Stimulated activated CD8-positive, alpha-beta memory T cell treated with anti-CD3 and anti-CD28 coated beads, Interleukin-12 subunit alpha, Interleukin-12 subunit beta, amount 100 ng/mL, for 24 hours (primary cell): ENCODE data around the gene PTOV1.

Experiments
- DNase-seq: peaks from one replicate; pipeline ENCODE4 v3.0.0-alpha.2; 2020; ENCODE audit errors: extremely low read depth

Gene PTOV1

DNA sequence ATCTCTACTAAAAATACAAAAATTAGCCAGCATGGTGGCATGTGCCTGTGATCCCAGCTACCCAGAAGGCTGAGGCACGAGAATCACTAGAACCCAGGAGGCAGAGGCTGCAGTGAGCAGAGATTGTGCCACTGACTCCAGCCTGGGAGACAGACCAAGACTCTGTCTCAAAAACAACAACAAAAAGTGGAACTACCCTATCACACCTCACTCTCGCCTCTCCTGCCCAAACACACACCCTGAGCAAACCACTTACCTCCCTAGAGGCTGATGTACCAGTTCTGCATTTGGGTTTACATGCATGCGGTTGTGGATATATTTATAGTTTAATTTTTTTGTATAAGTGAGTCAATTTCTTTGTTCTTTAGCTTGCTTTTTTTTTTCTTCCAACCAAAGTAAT is 7.7 kb upstream of the PTOV1 start:
- DNase-seq: no peak

DNA sequence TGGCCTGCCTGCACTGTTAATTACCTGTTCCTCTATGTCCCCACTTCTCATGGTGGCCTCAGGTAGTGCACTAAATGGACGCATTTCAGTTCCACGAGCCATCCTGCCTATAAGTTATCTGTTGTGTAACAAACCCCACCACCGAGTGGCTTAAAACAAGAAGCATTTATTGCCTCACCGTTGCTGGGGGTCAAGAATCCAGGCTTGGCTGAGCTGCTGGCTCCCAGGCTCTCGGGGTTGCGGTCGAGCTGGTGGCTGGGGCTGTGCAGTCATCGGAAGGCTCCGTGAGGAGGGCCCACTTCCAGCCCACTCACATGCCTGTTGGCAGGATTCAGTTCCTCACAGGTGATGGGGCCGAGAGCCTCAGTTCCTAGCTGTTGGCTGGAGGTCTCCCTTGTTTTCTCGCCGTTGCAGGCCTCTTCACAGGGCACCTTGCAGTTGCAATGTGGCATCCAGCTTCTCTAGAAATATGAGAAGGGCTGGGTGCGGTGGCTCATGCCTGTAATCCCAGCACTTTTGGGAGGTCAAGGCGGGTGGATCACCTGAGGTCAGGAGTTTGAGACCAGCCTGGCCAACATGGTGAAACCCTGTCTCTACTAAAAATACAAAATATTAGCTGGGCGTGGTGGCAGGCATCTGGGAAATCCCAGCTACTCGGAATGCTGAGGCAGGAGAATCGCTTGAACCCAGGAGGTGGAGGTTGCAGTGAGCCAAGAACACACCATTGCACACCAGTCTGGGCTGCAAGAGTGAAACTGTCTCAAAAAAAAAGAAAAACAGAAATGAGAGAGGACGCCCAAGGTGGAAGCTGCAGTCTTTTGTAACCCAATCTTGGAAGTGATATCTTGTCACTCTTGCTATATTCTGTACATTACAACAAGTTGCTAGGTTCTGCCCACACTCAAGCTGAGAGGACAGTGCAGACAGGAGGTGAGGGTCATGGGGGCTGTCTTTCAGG is 6.5 kb upstream of the PTOV1 start:
- no peak for DNase-seq

DNA sequence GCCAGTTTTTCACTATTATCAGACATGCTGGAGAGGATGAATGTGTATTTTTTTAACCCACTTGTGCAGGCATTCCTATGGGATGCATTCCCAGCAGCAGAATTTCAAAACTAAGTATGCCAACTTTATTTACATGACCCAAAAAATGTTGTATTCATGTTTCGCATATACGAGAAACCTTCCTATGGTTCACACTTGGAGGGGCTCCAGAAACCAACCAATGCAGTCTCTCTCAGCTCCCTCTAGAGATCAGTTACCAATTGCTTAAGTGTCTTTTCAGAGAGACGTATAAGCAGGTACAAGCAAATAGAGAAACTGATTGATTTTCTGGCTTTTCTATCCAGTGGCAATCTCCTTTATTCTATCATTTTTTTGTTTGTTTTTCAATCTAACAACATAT is 5.5 kb upstream of the PTOV1 start:
- DNase-seq: no peak

DNA sequence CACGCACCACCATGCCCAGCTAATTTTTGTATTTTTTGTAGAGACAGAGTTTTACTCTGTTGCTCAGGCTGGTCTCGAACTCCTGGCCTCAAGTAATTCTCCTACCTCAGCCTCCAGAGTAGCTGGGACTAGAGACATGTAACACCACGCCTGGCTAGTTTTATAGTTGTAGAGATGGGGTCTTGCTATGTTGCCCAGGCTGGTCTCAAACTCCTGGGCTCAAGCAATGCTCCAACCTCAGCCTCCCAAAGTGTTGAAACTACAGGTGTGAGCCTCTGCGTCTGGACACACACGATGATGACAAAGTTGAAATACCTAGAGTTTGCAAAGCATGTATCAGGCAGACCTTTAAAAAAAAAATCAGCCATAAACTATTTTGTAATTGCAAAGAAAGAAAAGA is 4.6 kb upstream of the PTOV1 start:
- DNase-seq: no peak

DNA sequence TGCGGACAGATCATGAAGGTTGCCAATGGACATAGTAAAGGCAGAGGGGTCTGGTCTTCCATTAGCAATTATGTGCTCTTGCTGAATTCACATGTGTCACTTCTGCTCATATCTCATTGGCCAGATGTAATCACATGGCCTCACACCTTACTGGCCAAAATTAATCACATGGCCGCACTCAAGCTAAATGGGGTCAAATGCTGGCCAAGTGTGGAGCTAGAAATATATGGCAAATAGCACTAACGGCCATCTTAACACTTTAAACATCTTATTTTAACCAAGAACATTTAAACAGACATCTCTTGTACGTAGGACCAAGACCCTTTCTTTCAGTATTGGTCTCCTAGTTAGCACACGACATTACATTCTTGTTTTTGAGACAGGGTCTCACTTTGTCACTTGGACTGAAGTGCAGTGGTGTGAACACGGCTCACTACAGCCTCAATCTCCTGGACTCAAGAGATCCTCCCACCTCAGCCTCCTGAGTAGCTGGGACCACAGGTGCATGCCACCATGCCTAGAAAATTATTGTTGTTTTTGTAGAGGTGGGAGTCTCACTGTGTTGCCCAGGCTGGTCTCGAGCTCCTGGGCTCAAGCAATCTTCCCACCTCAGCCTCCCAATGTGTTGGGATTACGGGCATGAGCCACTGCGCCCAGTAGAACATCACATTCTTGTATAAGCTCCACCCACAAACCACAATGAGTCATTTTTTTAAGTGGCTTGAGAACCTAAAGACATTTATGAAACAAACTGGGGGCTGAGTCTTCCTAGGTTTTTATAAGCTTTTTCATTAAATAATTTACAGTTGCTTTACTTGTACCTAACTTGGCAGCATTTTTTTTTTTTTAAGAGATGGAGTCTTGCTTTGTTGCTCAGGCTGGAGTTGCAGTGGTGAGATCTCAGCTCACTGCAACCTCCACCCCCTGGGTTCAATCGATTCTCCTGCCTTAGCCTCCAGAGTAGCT is 2.9 kb upstream of the PTOV1 start:
- no peak for DNase-seq

DNA sequence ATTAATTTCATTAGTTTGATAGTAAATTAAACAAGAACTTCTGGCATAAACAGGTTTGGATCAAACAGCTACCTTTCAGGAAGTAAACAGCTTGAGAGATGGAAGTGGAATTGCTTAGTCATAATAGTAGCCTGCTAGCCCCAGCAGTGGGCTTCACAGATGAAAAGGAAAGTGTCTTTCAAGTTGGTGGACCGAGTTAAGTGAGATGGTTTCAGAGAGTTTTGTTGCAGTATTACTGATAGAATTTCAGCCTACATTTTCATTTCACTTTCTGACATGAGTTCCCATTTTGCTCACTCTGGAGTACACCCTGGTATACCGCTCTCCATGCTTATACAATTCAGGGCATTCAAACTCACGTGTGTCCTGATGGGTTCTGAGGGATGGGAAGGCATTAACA is 2.0 kb upstream of the PTOV1 start:
- DNase-seq: no peak

DNA sequence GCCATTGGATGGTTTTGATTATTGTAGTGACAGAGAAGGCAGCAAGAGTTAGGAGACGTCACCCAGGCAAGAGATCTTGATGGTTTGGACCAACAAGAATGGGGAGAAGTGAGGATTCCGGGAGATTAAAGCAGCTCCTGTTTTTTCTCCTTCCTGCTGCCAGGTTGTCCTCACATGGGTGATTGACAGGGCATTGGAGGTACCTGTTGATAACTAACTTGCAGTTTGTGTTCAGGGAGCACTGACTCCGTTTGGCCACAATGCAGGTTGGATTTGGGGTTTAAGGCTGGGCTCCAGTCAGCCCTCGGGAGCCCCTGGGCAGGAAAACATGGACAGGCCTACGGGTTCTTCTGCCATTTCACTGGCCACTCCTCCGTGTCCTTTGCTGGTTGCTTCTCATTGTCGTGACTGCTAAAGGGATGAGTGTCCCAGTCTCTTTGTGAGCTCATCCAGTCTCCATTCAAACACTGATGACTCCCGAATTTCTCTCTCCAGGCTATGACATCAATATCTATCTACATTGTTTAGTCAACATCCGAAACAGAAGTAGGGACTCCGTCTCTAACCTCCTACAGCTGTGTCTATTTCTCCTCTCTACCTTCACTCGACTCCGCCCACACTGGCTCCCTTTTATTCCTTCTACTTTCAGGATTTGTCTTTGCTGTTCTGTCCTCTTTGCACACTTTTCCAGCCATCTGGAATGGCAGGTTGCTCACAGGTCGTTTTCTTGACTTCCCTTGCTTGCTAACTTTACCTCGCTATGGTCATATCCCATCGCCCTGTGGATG is 1.3 kb upstream of the PTOV1 start:
- no peak for DNase-seq

DNA sequence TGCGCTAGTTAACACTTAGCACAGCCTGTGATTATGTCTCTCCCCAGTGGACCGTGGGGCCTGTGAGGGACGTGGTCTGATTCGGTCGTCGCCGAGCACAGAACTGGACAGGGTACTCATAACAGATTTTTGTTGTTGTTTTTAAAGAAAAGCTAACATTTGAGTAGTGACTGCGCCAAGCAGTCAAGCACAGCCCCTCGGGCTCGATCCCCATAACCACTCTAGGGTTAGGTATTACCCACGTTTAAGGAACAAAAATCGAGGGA is 805 bp upstream of the PTOV1 start:
- DNase-seq: no peak

DNA sequence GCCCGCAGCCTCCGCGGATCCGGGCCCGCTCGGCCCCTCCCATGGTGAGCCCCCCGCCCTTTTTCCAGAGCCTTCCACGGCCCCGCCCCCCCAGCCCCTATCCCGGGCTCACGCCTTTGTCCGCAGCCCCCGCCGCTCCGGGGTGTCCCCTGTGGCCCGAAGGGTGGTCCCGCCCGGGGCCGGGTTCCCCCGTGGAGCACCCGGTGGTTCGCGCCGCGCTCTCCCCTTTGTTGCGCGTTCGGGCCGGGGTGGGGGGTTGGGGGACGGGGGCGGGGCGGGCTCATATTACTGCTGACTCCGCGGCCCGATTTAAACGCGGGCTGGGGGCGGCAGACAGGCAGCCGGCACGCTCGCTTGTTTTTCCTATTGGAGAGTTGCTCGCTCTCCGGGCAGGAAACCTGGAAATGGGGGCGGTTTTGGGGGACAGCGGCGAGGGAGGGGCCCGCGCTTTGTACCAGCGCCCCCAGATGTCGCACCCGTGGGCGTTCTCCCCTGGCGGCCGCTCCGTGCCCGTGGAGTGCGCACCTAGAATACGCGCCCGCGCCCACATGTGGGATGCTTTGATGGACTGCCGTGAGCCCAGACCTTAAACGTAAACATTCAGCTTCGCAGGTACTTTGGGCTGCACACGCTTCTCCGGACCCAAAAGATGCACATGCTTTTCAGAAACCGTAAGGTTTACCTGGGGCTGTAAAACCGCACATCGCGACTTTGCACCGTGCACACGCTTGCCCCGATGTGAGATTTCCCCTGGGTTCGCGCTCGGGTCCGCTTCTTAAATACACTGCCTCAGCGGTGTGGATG is 699 bp downstream of the PTOV1 start:
- no peak for DNase-seq

DNA sequence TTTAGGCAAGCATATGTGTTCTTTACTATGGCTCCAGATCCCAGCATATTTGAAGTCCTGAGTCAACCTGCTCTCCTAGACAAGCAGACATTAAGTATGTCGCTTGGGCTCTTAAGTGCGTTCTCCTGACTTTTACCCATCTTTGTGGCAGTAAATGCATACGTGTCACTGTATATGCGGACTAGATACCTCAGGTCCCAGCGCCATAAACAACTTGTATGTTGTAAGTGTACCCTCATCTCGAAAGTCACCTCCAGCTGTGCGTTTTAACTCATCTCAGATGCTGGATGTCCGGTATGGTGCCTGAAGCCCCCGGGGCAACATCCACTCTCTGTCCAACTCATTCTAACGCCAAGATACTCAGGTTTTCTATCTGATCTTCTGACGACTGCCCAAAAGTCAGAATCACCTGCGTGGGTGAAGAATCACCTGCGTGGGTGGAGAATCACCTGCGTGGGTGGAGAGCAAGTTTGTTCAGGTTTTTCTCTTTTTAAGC is 1.7 kb downstream of the PTOV1 start:
- DNase-seq: no peak

DNA sequence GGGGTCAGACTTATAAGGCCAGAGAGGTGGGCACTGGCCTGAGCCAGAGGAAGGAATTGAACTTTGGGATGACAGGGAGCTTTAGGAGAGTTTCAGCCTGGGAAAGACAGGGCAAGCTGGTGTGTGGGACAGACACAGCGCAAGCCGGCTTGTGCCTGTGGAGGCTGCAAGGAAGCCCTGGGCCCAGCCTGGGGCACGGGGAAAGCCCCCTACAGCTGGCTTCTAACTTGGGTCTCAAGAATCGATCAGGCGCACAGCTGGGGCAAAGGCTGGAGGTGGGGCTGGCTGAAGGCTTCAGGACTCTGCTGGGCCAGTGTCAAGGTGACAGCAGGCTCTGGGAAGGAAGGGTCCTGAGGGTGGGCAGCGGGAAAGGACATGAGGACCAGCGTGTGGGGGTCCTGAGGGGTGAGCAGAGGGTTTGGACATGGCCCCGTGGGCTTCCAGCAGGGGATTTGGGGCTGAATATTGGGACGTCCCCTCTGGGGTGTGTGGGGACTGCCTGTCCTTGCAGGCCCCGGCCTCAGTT is 3.0 kb downstream of the PTOV1 start:
- no peak for DNase-seq

DNA sequence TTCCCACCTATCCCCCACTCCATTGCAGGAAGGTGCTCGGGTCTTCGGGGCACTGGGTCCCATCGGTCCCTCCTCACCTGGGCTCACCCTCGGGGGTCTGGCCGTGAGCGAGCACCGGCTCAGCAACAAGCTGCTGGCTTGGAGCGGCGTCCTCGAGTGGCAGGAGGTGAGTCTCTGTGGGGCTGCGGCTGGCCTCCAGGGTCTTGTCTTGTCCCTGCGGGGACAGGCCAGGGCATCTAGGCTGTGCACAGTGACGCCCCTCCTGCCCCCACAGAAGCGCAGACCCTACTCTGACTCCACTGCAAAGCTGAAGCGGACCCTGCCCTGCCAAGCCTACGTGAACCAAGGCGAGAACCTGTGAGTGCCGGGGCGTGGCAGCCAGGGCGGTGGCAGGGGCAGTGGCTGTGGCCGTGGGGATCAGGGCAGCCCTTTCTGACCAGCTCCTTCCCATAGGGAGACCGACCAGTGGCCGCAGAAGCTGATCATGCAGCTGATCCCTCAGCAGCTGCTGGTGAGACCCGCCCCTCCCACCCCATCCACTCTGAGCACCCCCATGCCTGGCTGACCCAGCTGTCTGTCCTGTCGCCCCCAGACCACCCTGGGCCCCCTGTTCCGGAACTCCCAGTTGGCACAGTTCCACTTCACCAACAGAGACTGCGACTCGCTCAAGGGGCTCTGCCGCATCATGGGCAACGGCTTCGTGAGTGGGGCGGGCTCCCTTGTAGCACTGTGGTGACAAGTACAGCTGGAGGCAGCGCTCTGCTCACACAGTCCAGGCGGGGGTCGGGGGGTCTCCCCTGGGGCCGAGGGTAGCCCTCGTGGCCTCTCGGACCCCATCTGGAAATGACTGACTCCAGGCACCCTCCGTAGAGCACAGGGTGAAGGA is 3.7 kb downstream of the PTOV1 start:
- no peak for DNase-seq

DNA sequence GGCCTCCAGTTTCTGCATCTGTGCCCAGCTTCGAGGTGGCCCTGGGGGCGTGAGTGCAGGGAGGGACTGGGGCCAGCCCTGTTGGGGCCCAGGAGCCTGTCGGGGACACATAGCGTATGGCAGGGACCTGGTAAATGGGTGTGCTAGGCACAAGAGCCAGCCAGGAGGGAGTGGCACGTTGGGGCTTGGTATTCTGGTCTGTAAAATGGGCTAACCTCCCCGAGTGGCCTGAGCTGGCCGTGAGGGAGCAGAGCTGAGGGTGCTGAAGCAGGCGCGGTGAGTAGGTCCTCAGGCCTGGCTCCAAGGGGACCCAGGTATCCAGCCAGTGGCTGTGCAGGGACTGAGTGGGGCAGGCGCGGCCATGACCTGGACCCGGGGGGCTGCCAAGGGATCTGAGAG is 4.3 kb downstream of the PTOV1 start:
- DNase-seq: no peak

DNA sequence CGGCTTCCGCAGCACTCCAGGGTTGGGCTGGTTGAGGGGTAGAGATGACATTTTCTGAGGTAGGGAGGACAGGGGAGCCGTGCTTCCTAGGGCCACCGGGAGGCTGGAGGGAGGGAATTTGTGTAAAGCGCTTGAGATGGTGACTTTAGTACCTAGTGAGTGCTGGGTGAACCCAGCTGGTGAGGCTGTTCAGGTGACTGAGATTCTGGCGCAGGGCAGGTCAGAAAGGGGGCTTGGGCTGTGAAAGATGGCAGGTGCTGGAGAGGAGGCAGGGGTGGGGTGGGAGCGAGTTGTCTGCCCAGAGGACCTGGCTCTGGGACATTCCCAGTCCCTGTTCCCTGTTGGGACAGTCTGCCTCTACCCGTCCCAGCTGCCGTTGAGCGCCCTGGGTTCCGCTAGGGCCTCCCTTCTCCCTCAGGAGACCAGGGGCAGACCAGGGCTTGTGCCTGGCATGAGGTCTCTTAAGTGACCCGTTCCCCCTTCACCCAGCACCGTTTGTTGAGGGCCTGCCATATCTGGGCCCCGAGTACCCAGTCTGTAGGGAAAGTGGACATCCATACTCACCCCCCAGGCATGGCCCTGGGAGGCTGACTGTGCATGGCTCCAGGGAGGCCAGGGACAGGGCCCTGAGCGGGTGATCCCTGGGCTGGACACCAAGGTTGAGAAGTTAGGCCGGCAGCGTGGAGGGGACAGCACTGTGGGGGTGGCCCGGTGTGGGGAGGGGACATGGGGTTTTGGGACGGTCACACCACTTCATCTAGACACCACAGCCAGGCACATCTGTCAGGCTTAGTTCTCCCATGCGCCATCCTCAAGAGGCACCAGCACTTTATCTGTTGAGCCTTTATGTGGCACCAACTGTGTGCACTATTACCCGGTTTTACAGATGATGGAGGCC is 5.0 kb downstream of the PTOV1 start:
- DNase-seq: no peak

DNA sequence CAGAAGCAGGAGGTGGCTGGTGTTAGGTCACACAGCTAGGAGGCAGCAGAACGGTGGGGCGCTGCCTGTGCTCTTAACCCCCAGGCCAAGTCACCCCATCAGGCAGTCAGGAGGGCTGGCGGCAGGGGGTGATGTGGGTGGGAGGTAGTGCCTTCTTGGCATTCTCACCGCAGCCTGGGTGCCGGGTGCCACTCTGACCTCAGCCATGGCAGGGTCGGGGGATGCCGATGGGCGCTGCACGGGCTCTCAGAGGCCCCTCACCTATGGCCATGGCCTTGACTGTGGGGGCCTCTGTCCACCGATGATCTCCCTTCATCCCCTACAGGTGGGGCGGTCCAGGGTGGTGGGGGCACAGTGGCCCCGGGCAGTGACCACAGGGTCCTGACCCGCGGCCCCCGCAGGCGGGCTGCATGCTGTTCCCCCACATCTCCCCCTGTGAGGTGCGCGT is 5.6 kb downstream of the PTOV1 start:
- DNase-seq: no peak

DNA sequence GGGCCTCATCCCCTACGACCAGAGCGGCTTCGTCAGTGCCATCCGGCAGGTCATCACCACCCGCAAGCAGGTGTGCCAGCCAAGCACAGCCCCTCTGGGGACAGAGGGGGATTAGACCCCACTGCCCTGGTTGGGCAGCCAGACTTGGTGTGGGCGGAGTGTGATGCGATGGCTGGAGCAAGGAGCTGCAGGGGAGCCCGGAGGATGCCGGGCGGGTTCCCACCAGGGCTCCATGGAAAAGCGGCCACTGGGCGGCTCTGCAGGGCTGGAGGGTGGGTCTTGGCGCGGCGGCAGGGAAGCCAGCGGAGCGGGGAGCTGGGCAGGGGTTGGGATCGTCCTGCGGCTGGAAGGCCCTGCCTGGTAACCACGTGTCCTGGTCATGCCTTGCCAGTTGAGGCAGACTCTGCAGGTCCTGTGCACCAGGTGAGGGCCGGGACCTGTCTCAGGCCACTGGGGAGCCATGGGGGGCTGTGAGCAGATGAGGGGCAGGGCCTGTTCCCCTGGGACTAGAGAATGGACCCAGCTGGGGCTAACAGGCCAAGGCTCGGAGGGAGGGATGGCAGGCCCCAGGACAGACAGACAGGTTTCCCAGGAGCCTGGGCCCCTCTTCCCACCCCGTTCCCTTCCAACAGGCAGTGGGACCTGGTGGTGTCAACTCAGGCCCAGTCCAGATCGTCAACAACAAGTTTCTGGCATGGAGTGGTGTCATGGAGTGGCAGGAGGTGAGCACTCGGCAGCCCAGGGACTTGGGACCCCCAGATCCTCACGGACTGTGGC is 6.3 kb downstream of the PTOV1 start:
- no peak for DNase-seq

DNA sequence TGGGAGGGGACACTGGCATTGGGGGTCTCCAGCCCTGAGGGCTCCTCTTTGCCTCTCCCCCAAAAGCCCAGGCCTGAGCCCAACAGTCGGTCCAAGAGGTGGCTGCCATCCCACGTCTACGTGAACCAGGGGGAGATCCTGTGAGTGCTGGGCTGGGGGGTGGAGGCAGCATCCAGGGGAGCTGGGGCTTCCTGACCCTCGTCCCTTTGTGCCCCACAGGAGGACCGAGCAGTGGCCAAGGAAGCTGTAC is 6.8 kb downstream of the PTOV1 start:
- no peak for DNase-seq
